Measurements from ENCODE around the gene SLC25A33. TPM values are rescaled to one million over a fixed set of nuclear protein-coding genes. Genes with fewer than 3 reads are reported as not detected.

Gene SLC25A33
- polyA plus RNA-seq, 1 donor from 2014 or later = 19.1 TPM

DNA sequence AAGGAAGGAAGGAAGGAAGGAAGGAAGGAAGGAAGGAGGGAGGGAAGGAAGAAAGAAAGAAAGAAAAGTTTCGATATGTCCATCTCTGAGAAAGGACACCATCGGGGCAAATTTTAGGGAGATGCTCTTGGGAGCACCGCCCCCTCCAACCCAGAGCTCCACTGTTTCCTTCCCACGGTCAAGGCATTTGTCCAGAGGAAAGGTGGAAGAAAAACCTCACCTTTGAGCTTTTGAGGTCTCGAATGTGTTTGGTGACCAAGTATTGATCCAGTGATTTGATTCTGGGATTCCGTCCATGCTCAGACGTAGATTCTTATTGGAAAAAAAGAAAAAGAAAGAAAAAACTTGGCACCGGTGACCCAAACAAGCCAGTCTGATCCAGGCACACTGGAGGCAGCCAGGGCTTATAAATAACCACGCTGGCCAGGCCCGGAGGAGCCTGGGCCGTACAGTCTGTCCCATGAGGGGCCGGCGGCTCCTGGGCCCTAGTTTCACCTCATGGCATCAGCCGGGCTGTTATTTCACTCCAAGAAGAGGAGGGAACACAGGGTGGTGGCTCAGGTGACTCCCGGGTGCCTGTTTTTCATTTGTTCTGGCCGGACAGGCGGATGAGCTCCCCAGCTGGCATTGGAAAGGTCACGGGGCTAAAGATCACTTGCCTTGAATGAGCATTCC is 36.1 kb upstream of the SLC25A33 start:
- no peaks in the 10 kb centered on the region for H3K9me2 ChIP-seq (ENCODE audit: insufficient read depth, low read length)
- H3K9me3 ChIP-seq (ENCODE audit: low read length) = no peaks in the 10 kb centered on the region
- H2AFZ ChIP-seq (ENCODE audit: low read depth, low read length) = no peak overlapping the region
- H3K4me3 ChIP-seq (ENCODE audit: low read length) = no peak overlapping the region
- H3K36me3 ChIP-seq (ENCODE audit: insufficient read depth, low read length) = no peaks in the 10 kb centered on the region
- H4K20me1 ChIP-seq (ENCODE audit: insufficient read depth) = no peaks in the 10 kb centered on the region
- no peaks in the 10 kb centered on the region for H3F3A ChIP-seq (ENCODE audit: insufficient read depth, low read length, poor library complexity, severe bottlenecking)
- H3K27me3 ChIP-seq (ENCODE audit: insufficient read depth, low read depth, low read length) = no peaks in the 10 kb centered on the region
- no peak overlapping the region for H3K4me2 ChIP-seq (ENCODE audit: low read length)
- H3K9ac ChIP-seq (ENCODE audit: low read length) = no peak overlapping the region
- no peaks in the 10 kb centered on the region for H3K79me2 ChIP-seq (replicated peaks; ENCODE audit: insufficient read depth, low read length)
- H3K27ac ChIP-seq (ENCODE audit: low read length) = no peak overlapping the region
- no peak for TF ChIP-seq EZH2 (IDR thresholded peaks at IDR 0.05; ENCODE audit: borderline replicate concordance, insufficient read depth, low read length, poor library complexity, severe bottlenecking)
- TF ChIP-seq, protein P1, sequence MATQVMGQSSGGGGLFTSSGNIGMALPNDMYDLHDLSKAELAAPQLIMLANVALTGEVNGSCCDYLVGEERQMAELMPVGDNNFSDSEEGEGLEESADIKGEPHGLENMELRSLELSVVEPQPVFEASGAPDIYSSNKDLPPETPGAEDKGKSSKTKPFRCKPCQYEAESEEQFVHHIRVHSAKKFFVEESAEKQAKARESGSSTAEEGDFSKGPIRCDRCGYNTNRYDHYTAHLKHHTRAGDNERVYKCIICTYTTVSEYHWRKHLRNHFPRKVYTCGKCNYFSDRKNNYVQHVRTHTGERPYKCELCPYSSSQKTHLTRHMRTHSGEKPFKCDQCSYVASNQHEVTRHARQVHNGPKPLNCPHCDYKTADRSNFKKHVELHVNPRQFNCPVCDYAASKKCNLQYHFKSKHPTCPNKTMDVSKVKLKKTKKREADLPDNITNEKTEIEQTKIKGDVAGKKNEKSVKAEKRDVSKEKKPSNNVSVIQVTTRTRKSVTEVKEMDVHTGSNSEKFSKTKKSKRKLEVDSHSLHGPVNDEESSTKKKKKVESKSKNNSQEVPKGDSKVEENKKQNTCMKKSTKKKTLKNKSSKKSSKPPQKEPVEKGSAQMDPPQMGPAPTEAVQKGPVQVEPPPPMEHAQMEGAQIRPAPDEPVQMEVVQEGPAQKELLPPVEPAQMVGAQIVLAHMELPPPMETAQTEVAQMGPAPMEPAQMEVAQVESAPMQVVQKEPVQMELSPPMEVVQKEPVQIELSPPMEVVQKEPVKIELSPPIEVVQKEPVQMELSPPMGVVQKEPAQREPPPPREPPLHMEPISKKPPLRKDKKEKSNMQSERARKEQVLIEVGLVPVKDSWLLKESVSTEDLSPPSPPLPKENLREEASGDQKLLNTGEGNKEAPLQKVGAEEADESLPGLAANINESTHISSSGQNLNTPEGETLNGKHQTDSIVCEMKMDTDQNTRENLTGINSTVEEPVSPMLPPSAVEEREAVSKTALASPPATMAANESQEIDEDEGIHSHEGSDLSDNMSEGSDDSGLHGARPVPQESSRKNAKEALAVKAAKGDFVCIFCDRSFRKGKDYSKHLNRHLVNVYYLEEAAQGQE (IDR thresholded peaks at IDR 0.05; ENCODE audit: borderline replicate concordance) = no peak
- TF ChIP-seq EP300 (conservative IDR thresholded peaks at IDR 0.05; ENCODE audit: poor library complexity, severe bottlenecking) = no peak
- TF ChIP-seq, protein P2, sequence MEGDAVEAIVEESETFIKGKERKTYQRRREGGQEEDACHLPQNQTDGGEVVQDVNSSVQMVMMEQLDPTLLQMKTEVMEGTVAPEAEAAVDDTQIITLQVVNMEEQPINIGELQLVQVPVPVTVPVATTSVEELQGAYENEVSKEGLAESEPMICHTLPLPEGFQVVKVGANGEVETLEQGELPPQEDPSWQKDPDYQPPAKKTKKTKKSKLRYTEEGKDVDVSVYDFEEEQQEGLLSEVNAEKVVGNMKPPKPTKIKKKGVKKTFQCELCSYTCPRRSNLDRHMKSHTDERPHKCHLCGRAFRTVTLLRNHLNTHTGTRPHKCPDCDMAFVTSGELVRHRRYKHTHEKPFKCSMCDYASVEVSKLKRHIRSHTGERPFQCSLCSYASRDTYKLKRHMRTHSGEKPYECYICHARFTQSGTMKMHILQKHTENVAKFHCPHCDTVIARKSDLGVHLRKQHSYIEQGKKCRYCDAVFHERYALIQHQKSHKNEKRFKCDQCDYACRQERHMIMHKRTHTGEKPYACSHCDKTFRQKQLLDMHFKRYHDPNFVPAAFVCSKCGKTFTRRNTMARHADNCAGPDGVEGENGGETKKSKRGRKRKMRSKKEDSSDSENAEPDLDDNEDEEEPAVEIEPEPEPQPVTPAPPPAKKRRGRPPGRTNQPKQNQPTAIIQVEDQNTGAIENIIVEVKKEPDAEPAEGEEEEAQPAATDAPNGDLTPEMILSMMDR (IDR thresholded peaks at IDR 0.05; ENCODE audit: poor library complexity, severe bottlenecking) = no peak
- TF ChIP-seq POLR2AphosphoS5 (IDR thresholded peaks at IDR 0.05) = no peak
- TF ChIP-seq SMC3 (conservative IDR thresholded peaks at IDR 0.05; ENCODE audit: poor library complexity) = no peak
- no peak for TF ChIP-seq MXI1 (conservative IDR thresholded peaks at IDR 0.05; ENCODE audit: poor library complexity, severe bottlenecking)

DNA sequence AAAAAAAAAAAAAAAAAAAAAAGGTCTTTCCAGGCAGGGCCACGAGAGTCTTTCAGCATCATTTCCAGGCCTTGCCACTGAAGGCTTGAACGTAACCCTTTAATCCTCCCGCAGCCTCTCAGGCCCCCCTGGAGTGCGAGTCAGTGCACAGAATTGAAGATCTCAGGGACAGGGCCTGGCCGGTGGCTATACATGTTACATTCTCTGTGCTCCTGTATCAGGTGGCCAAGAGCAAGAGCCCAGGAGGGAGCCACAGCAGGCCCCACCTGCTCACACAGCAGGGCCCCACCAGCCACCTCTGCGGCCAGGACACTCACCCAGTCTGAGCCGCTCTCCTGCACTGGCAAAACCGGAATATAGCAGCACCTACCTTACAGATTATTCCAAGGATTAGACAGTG is 34.1 kb upstream of the SLC25A33 start:
- Histone ChIP-seq H3K9me2 (ENCODE audit: insufficient read depth, low read length) (no peaks in the 10 kb centered on the region), H3F3A (ENCODE audit: insufficient read depth, low read length, poor library complexity, severe bottlenecking) (no peaks in the 10 kb centered on the region), H4K20me1 (ENCODE audit: insufficient read depth) (no peaks in the 10 kb centered on the region), H3K27me3 (ENCODE audit: insufficient read depth, low read depth, low read length) (no peaks in the 10 kb centered on the region), H3K4me3 (ENCODE audit: low read length) (no peak overlapping the region), H3K4me2 (ENCODE audit: low read length) (no peak overlapping the region), H3K27ac (ENCODE audit: low read length) (no peak overlapping the region), H3K9ac (ENCODE audit: low read length) (no peak overlapping the region), H2AFZ (ENCODE audit: low read depth, low read length) (no peak overlapping the region), H3K9me3 (ENCODE audit: low read length) (no peaks in the 10 kb centered on the region), H3K79me2 (replicated peaks; ENCODE audit: insufficient read depth, low read length) (no peaks in the 10 kb centered on the region), H3K36me3 (ENCODE audit: insufficient read depth, low read length) (no peaks in the 10 kb centered on the region)
- TF ChIP-seq TAF1 (IDR thresholded peaks at IDR 0.05; ENCODE audit: low read depth) (no peak), EP300 (conservative IDR thresholded peaks at IDR 0.05; ENCODE audit: poor library complexity, severe bottlenecking) (no peak), EZH2 (IDR thresholded peaks at IDR 0.05; ENCODE audit: borderline replicate concordance, insufficient read depth, low read length, poor library complexity, severe bottlenecking) (no peak), SMC3 (conservative IDR thresholded peaks at IDR 0.05; ENCODE audit: poor library complexity) (no peak), POLR2AphosphoS5 (IDR thresholded peaks at IDR 0.05) (no peak), RAD21 (conservative IDR thresholded peaks at IDR 0.05) (no peak), MXI1 (conservative IDR thresholded peaks at IDR 0.05; ENCODE audit: poor library complexity, severe bottlenecking) (no peak)
- TF ChIP-seq, protein P2 (IDR thresholded peaks at IDR 0.05; ENCODE audit: poor library complexity, severe bottlenecking) = no peak
- TF ChIP-seq, protein P1 (IDR thresholded peaks at IDR 0.05; ENCODE audit: borderline replicate concordance) = no peak

Measured in neural cell (in vitro differentiated cells).